Stimulated activated CD4-positive, alpha-beta T cell treated with anti-CD3 and anti-CD28 coated beads, Interleukin-15, amount 100 ng/mL, for 24 hours (primary cell): ENCODE results near the gene USHBP1.

Source experiments
- DNase-seq: peaks from one replicate; pipeline ENCODE4 v3.0.0-alpha.2; 2020

USHBP1 gene

GRCh38 chr19:17240062-17240752 is 24.3 kb downstream of the USHBP1 start:
- DNase-seq = no peak

GRCh38 chr19:17237747-17238706 is 26.5 kb downstream of the USHBP1 start:
- no peak for DNase-seq

- no peak for DNase-seq
Measured at GRCh38 chr19:17236811-17237543, 27.6 kb downstream of the USHBP1 start.

- peak; percentile 23 for DNase-seq
Measured at GRCh38 chr19:17235971-17236777, 28.4 kb downstream of the USHBP1 start.

GRCh38 chr19:17235300-17235970 is 29.1 kb downstream of the USHBP1 start:
- peak; percentile 78 for DNase-seq

- DNase-seq = peak; percentile 79
Measured at GRCh38 chr19:17234911-17235299, 29.6 kb downstream of the USHBP1 start.

GRCh38 chr19:17232258-17232657 is 32.3 kb downstream of the USHBP1 start:
- no peak for DNase-seq

- DNase-seq = no peak
Measured at GRCh38 chr19:17229890-17230289, 34.7 kb downstream of the USHBP1 start.

GRCh38 chr19:17227798-17228367 is 36.7 kb downstream of the USHBP1 start:
- no peak for DNase-seq

- peak; percentile 99 for DNase-seq
Measured at GRCh38 chr19:17226002-17226933, 38.3 kb downstream of the USHBP1 start, which contains the start of gene OCEL1. TSS of gene OCEL1 (plus strand) at chr19:17226226. CDS start at chr19:17226248, 22 bp downstream.

GRCh38 chr19:17225053-17225452 is 39.5 kb downstream of the USHBP1 start:
- DNase-seq = no peak

- peak; percentile 28 for DNase-seq
Measured at GRCh38 chr19:17220207-17220758, 44.3 kb downstream of the USHBP1 start.

- no peak for DNase-seq
Measured at GRCh38 chr19:17219286-17219685, 45.3 kb downstream of the USHBP1 start.

- DNase-seq = no peak
Measured at GRCh38 chr19:17216058-17216670, 48.4 kb downstream of the USHBP1 start.

GRCh38 chr19:17215127-17215971 is 49.2 kb downstream of the USHBP1 start, which contains the start of gene USE1:
TSS of gene USE1 (plus strand) at chr19:17215357. CDS start at chr19:17215406, 49 bp downstream.
- DNase-seq = peak; percentile 89

- DNase-seq = no peak
Measured at GRCh38 chr19:17214508-17215126, 49.9 kb downstream of the USHBP1 start.

GRCh38 chr19:17213334-17213733 is 51.2 kb downstream of the USHBP1 start:
- DNase-seq = no peak
